Measurements from ENCODE around the gene HDAC4. TPM values are rescaled to one million over a fixed set of nuclear protein-coding genes. Genes with fewer than 3 reads are reported as not detected.

The HDAC4 gene
- total and polyA plus RNA-seq, 10 of the 15 experiments (the other 5 are each of a cell fraction or from before 2014, with no cell fraction given) = 0.22 to 15.7 (median 4.8) TPM

DNA sequence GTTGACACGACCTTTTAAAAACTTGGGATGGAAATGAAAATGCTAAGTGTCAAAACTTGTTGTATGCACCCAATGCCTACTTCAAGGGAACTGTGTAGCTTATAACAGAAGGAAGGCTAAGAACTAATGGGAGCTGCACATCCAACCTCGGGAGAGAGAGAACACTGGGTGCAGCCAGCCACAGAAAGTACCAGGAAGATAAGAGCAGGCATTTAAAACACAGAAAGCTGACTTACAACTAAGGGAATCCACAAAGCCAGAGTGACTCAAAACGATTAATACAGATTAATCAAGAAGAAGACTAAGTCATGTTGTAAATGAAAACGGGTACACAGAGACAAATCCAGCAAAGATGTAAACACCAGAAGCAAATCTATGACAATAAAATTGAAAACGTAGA lies 113.4 kb downstream of the HDAC4 start:
- no peaks in the 10 kb centered on the region for H3K36me3 ChIP-seq (ENCODE audit: control insufficient read depth in 2 of 2, insufficient read depth in 2 of 2, low read length in 1 of 2)
- BruUV-seq (replicated peaks) = no TSS peak
- no peak overlapping the region for H3K27ac ChIP-seq (ENCODE audit: control insufficient read depth, insufficient read depth)
- intact Hi-C loops (cut with micrococcal nuclease; ENCODE audit: unreplicated experiment) (no loop called here), in situ Hi-C loops (cut with MboI) (no loop called here)
- SMC1A ChIA-PET (ENCODE audit: uncharacterized antibody, unreplicated experiment) = interaction anchor here (0.6 to 1.1 kb wide), 2 partner anchors 20 kb away, joined by 3 to 4 read pairs; no protein-coding TSS in a partner anchor
- H3K9me3 ChIP-seq (replicated peaks; ENCODE audit: control insufficient read depth, insufficient read depth, low read length) = no peaks in the 10 kb centered on the region; the same call in 2 of the 3 replicates
- 43% methylated on average over 5 of the region's 5 CpGs for WGBS (ENCODE audit: insufficient coverage, insufficient replicate concordance, low lambda C conversion rate, missing lambda C conversion rate)
- no peaks in the 10 kb centered on the region for H3K79me2 ChIP-seq (ENCODE audit: control insufficient read depth, insufficient read depth, low read length)
- peaks cover 29% of the 10 kb centered on the region for H3K4me1 ChIP-seq (ENCODE audit: control insufficient read depth, insufficient read depth, low read length)
- no peak overlapping the region for H3K9ac ChIP-seq (ENCODE audit: control insufficient read depth, insufficient read depth, low read length)
- H2AFZ ChIP-seq (ENCODE audit: control insufficient read depth, low read depth, low read length) = no peak overlapping the region
- H3K4me3 ChIP-seq = no peak overlapping the region
- POLR2A ChIA-PET = no interaction called here
- H3K4me2 ChIP-seq (ENCODE audit: control insufficient read depth, insufficient read depth) = no peak overlapping the region
- ATAC-seq (no peak), DNase-seq (ENCODE audit: low read depth, low spot score) (no peak), FAIRE-seq (no peak)
- peaks cover 13% of the 10 kb centered on the region for H4K20me1 ChIP-seq (ENCODE audit: control insufficient read depth, insufficient read depth)
- no peaks in the 10 kb centered on the region; a peak in 1 of 4 replicates for H3K27me3 ChIP-seq (replicated peaks in 1 of 2; ENCODE audit: control insufficient read depth in 2 of 2, insufficient read depth in 2 of 2, low read length in 1 of 2)
- TF ChIP-seq NFIC (IDR thresholded peaks at IDR 0.05; ENCODE audit: low read depth, low read length) (no peak), CBX3 (IDR thresholded peaks at IDR 0.05; ENCODE audit: borderline replicate concordance, low read depth) (no peak), CREM (IDR thresholded peaks at IDR 0.05; ENCODE audit: low read depth) (no peak), IKZF1 (conservative IDR thresholded peaks at IDR 0.05) (no peak)
- TF ChIP-seq, protein P1, sequence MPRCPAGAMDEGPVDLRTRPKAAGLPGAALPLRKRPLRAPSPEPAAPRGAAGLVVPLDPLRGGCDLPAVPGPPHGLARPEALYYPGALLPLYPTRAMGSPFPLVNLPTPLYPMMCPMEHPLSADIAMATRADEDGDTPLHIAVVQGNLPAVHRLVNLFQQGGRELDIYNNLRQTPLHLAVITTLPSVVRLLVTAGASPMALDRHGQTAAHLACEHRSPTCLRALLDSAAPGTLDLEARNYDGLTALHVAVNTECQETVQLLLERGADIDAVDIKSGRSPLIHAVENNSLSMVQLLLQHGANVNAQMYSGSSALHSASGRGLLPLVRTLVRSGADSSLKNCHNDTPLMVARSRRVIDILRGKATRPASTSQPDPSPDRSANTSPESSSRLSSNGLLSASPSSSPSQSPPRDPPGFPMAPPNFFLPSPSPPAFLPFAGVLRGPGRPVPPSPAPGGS (IDR thresholded peaks at IDR 0.05; ENCODE audit: borderline replicate concordance, insufficient read depth, low read depth, low read length, poor library complexity, severe bottlenecking) = no peak
- CTCF ChIA-PET = interaction anchor here (0.9 kb wide), 1 partner anchor 109 kb away, joined by 3 read pairs; no protein-coding TSS in a partner anchor
- RAD21 ChIA-PET (ENCODE audit: unreplicated experiment) = interaction anchor here (0.8 to 1.8 kb wide), 3 partner anchors 12 to 94 kb away, joined by 3 to 4 read pairs (median 3); no protein-coding TSS in a partner anchor

DNA sequence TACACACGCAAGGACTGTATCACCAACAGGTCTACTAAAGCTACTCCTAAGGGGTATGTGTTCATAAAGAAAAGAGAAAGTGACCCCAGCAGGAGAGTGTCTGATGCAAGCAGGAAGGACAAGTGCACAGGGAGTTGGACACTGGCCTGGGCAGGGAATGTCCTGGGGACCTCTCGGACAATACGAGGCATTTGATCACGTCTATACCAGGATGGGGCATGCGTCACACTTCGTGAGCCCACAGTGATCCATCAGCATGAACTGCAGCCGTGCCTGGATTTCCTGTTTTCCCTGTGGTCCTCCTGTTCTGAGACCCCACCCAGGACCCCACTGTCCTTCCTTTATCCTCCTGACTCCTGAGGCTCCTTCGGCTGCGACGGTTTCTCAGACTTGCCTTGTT lies 113.9 kb downstream of the HDAC4 start:
- Histone ChIP-seq H3K4me2 (ENCODE audit: control insufficient read depth, insufficient read depth) (no peak overlapping the region), H3K4me3 (no peak overlapping the region), H3K27me3 (replicated peaks in 1 of 2; ENCODE audit: control insufficient read depth in 2 of 2, insufficient read depth in 2 of 2, low read length in 1 of 2) (no peaks in the 10 kb centered on the region; a peak in 1 of 4 replicates), H3K27ac (ENCODE audit: control insufficient read depth, insufficient read depth) (no peak overlapping the region), H4K20me1 (ENCODE audit: control insufficient read depth, insufficient read depth) (peaks cover 13% of the 10 kb centered on the region), H3K9me3 (replicated peaks; ENCODE audit: control insufficient read depth, insufficient read depth, low read length) (no peaks in the 10 kb centered on the region; the same call in 2 of the 3 replicates), H2AFZ (ENCODE audit: control insufficient read depth, low read depth, low read length) (no peak overlapping the region), H3K9ac (ENCODE audit: control insufficient read depth, insufficient read depth, low read length) (no peak overlapping the region), H3K79me2 (ENCODE audit: control insufficient read depth, insufficient read depth, low read length) (no peaks in the 10 kb centered on the region), H3K4me1 (ENCODE audit: control insufficient read depth, insufficient read depth, low read length) (peaks cover 29% of the 10 kb centered on the region), H3K36me3 (ENCODE audit: control insufficient read depth in 2 of 2, insufficient read depth in 2 of 2, low read length in 1 of 2) (no peaks in the 10 kb centered on the region)
- no peak for FAIRE-seq
- 92% methylated on average over 10 of the region's 10 CpGs for WGBS (ENCODE audit: insufficient coverage, insufficient replicate concordance, low lambda C conversion rate, missing lambda C conversion rate)
- intact Hi-C loops (cut with micrococcal nuclease; ENCODE audit: unreplicated experiment) (no loop called here), in situ Hi-C loops (cut with MboI) (no loop called here)
- ChIA-PET SMC1A (ENCODE audit: uncharacterized antibody, unreplicated experiment) (interaction anchor here (1.0 to 1.9 kb wide), 2 partner anchors 14 to 33 kb away, joined by 3 to 9 read pairs; no protein-coding TSS in a partner anchor), CTCF (no interaction called here), POLR2A (no interaction called here), RAD21 (ENCODE audit: unreplicated experiment) (interaction anchor here (1.7 kb wide), 1 partner anchor 33 kb away, joined by 5 read pairs; no protein-coding TSS in a partner anchor)
- no TSS peak for BruUV-seq (replicated peaks)
- no peak for ATAC-seq
- no peak for DNase-seq (ENCODE audit: low read depth, low spot score)
- TF ChIP-seq WRNIP1 (IDR thresholded peaks at IDR 0.05; ENCODE audit: borderline replicate concordance, low read depth, low read length) (no peak), IRF4 (IDR thresholded peaks at IDR 0.05; ENCODE audit: low read depth, low read length) (no peak), TCF12 (IDR thresholded peaks at IDR 0.05; ENCODE audit: low read depth, low read length) (no peak), CREM (IDR thresholded peaks at IDR 0.05; ENCODE audit: low read depth) (no peak), PAX8 (IDR thresholded peaks at IDR 0.05) (no peak), CREB1 (IDR thresholded peaks at IDR 0.05; ENCODE audit: low read depth) (no peak), SUZ12 (IDR thresholded peaks at IDR 0.05; ENCODE audit: unreplicated experiment) (no peak), ZNF217 (IDR thresholded peaks at IDR 0.05) (no peak), ZNF274 (IDR thresholded peaks at IDR 0.05; ENCODE audit: insufficient read depth, insufficient read length) (no peak)
- TF ChIP-seq, protein P2, sequence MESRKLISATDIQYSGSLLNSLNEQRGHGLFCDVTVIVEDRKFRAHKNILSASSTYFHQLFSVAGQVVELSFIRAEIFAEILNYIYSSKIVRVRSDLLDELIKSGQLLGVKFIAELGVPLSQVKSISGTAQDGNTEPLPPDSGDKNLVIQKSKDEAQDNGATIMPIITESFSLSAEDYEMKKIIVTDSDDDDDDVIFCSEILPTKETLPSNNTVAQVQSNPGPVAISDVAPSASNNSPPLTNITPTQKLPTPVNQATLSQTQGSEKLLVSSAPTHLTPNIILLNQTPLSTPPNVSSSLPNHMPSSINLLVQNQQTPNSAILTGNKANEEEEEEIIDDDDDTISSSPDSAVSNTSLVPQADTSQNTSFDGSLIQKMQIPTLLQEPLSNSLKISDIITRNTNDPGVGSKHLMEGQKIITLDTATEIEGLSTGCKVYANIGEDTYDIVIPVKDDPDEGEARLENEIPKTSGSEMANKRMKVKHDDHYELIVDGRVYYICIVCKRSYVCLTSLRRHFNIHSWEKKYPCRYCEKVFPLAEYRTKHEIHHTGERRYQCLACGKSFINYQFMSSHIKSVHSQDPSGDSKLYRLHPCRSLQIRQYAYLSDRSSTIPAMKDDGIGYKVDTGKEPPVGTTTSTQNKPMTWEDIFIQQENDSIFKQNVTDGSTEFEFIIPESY (IDR thresholded peaks at IDR 0.05) = no peak

Data from GM12878 (cell line).